ENCODE measurements around the gene GUCY1A2. TPM values are rescaled to one million over a fixed set of nuclear protein-coding genes. Genes with fewer than 3 reads are reported as not detected.

The GUCY1A2 gene
- polyA plus RNA-seq, 1 donor (not counting 4 experiments of a cell fraction or from before 2014, with no cell fraction given) = not detected

DNA sequence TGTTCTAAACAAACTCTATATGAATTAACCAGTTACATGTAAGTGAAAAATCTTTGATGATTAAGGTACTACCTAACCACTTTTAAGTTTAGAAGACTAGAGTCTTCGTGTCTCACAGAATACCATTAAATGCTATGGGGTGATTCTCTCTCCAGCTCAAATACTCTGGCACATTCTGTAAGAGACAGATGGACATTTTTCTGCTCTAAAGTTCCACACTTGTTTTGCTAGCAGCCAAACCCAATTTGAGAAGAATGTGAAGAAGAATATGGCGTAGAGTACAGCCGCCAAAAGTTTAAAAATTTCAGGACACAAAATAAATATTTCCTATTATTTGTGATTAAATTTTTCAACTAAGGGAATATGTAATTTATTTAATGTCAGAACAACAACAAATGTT is 339.1 kb downstream of the GUCY1A2 start:
- H3K79me2 ChIP-seq (ENCODE audit: control insufficient read depth, insufficient read depth, low read length) = no peaks in the 10 kb centered on the region
- H3K9me3 ChIP-seq (ENCODE audit: control insufficient read depth, low read depth, low read length) = no peaks in the 10 kb centered on the region
- FAIRE-seq (no peak), DNase-seq (ENCODE audit: low read depth, low spot score) (no peak)
- H4K20me1 ChIP-seq (ENCODE audit: control insufficient read depth, extremely low read depth, insufficient read depth, low read length) = no peaks in the 10 kb centered on the region
- H3K27me3 ChIP-seq (ENCODE audit: control insufficient read depth, extremely low read depth, insufficient read depth, low read length) = no peaks in the 10 kb centered on the region
- no peak overlapping the region for H3K4me2 ChIP-seq (ENCODE audit: control insufficient read depth, extremely low read depth, insufficient read depth, low read depth, low read length)
- TF ChIP-seq, protein P1, sequence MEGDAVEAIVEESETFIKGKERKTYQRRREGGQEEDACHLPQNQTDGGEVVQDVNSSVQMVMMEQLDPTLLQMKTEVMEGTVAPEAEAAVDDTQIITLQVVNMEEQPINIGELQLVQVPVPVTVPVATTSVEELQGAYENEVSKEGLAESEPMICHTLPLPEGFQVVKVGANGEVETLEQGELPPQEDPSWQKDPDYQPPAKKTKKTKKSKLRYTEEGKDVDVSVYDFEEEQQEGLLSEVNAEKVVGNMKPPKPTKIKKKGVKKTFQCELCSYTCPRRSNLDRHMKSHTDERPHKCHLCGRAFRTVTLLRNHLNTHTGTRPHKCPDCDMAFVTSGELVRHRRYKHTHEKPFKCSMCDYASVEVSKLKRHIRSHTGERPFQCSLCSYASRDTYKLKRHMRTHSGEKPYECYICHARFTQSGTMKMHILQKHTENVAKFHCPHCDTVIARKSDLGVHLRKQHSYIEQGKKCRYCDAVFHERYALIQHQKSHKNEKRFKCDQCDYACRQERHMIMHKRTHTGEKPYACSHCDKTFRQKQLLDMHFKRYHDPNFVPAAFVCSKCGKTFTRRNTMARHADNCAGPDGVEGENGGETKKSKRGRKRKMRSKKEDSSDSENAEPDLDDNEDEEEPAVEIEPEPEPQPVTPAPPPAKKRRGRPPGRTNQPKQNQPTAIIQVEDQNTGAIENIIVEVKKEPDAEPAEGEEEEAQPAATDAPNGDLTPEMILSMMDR (optimal IDR thresholded peaks at IDR 0.05 in 1 of 3, IDR thresholded peaks at IDR 0.05 in 1 of 3, conservative IDR thresholded peaks at IDR 0.05 in 1 of 3; ENCODE audit: extremely low read depth in 1 of 3, insufficient read depth in 2 of 3, low read length in 3 of 3) = no peak
- TF ChIP-seq EZH2 (IDR thresholded peaks at IDR 0.05; ENCODE audit: low read length) = no peak
- no peaks in the 10 kb centered on the region for H3K4me1 ChIP-seq (ENCODE audit: control insufficient read depth, extremely low read depth, insufficient read depth, low read length)
- H3K36me3 ChIP-seq (ENCODE audit: control insufficient read depth in 2 of 2, extremely low read depth in 1 of 2, insufficient read depth in 2 of 2, low read length in 2 of 2) = no peaks in the 10 kb centered on the region
- dilution Hi-C loops (cut with MboI; ENCODE audit: extremely low pct_ligation_motif_present, low sequenced_read_pairs) = no loop called here
- no peak overlapping the region for H3K9ac ChIP-seq (ENCODE audit: control insufficient read depth, extremely low read depth, insufficient read depth, low read length)
- H3K9me1 ChIP-seq (ENCODE audit: control insufficient read depth, extremely low read depth, insufficient read depth, low read length) = no peaks in the 10 kb centered on the region
- H3K4me3 ChIP-seq (ENCODE audit: control insufficient read depth in 2 of 3, extremely low read depth in 1 of 3, insufficient read depth in 2 of 3, low read depth in 1 of 3, low read length in 3 of 3) = no peak overlapping the region
- no peak overlapping the region for H3K27ac ChIP-seq (ENCODE audit: control insufficient read depth, insufficient read depth, low read length)
- no peak overlapping the region for H2AFZ ChIP-seq (ENCODE audit: control insufficient read depth, low read length)

DNA sequence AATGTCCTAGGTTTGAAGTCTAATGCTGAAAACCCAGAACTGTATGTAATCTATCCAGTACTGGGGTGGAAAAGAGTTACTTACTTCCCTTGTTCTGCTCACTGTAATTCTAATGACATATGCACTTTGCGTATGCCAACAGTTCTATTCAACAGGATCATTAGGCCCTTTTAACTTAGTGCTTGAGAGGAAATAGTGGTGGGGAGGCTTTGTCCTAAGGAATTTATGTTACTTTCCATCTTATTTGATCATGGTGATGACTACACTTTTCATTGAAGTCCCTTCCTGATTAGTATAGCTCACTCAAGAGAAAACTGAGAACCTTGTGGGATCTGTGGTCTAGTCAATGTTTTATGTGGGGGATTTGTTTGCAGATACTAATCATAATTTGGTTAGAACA is 348.2 kb downstream of the GUCY1A2 start:
- no peaks in the 10 kb centered on the region for H3K36me3 ChIP-seq (ENCODE audit: control insufficient read depth in 2 of 2, extremely low read depth in 1 of 2, insufficient read depth in 2 of 2, low read length in 2 of 2)
- dilution Hi-C loops (cut with MboI; ENCODE audit: extremely low pct_ligation_motif_present, low sequenced_read_pairs) = no loop called here
- H3K9me3 ChIP-seq (ENCODE audit: control insufficient read depth, low read depth, low read length) = no peaks in the 10 kb centered on the region
- no peaks in the 10 kb centered on the region for H4K20me1 ChIP-seq (ENCODE audit: control insufficient read depth, extremely low read depth, insufficient read depth, low read length)
- H3K4me2 ChIP-seq (ENCODE audit: control insufficient read depth, extremely low read depth, insufficient read depth, low read depth, low read length) = no peak overlapping the region
- H2AFZ ChIP-seq (ENCODE audit: control insufficient read depth, low read length) = no peak overlapping the region
- TF ChIP-seq, protein P1 (optimal IDR thresholded peaks at IDR 0.05 in 1 of 3, IDR thresholded peaks at IDR 0.05 in 1 of 3, conservative IDR thresholded peaks at IDR 0.05 in 1 of 3; ENCODE audit: extremely low read depth in 1 of 3, insufficient read depth in 2 of 3, low read length in 3 of 3) = no peak
- TF ChIP-seq EZH2 (IDR thresholded peaks at IDR 0.05; ENCODE audit: low read length) = no peak
- no peak for DNase-seq (ENCODE audit: low read depth, low spot score)
- H3K27ac ChIP-seq (ENCODE audit: control insufficient read depth, insufficient read depth, low read length) = no peak overlapping the region
- H3K4me3 ChIP-seq (ENCODE audit: control insufficient read depth in 2 of 3, extremely low read depth in 1 of 3, insufficient read depth in 2 of 3, low read depth in 1 of 3, low read length in 3 of 3) = no peak overlapping the region
- no peaks in the 10 kb centered on the region for H3K79me2 ChIP-seq (ENCODE audit: control insufficient read depth, insufficient read depth, low read length)
- no peak overlapping the region for H3K9ac ChIP-seq (ENCODE audit: control insufficient read depth, extremely low read depth, insufficient read depth, low read length)
- no peak for FAIRE-seq
- H3K9me1 ChIP-seq (ENCODE audit: control insufficient read depth, extremely low read depth, insufficient read depth, low read length) = no peaks in the 10 kb centered on the region
- no peaks in the 10 kb centered on the region for H3K27me3 ChIP-seq (ENCODE audit: control insufficient read depth, extremely low read depth, insufficient read depth, low read length)
- H3K4me1 ChIP-seq (ENCODE audit: control insufficient read depth, extremely low read depth, insufficient read depth, low read length) = no peaks in the 10 kb centered on the region

Data from keratinocyte (primary cell).